Transverse colon (tissue), 4 donors: Measurements from ENCODE around the gene ROPN1L. TPM values are rescaled to one million over a fixed set of nuclear protein-coding genes. Genes with fewer than 3 reads are reported as not detected.

Source experiments
- DNase-seq: peaks from one replicate; pipeline ENCODE4 v3.0.0-alpha.2; 2019
- H3K27ac ChIP-seq, 4 donors: fragments of 200-600 bp; sonication (generic); 2 replicates each; pipeline ENCODE4 v1.5.1; 2016 to 2018; ENCODE audit warnings: inconsistent platforms in 4 of 4
- H3K27me3 ChIP-seq: fragments of 200-600 bp; sonication (generic); 2 replicates; pipeline ENCODE4 v1.5.1; 2017; ENCODE audit warnings: inconsistent platforms
- H3K36me3 ChIP-seq, 4 donors: fragments of 200-600 bp; sonication (generic); 2 replicates each; pipeline ENCODE4 v1.5.1; 2017 to 2019; ENCODE audit warnings: inconsistent platforms in 4 of 4
- H3K4me1 ChIP-seq, 4 donors: fragments of 200-600 bp; sonication (generic); 2 replicates each; pipeline ENCODE4 v1.5.1; 2017 to 2020; ENCODE audit warnings: inconsistent platforms in 4 of 4
- H3K4me3 ChIP-seq, 4 donors: fragments of 200-600 bp; sonication (generic); 1 replicate in 1 of 4; 2 replicates in 3 of 4; pipeline versions ENCODE4 v1.5.1 to v1.6.1; 2017 to 2019; ENCODE audit warnings: inconsistent platforms in 4 of 4
- H3K9me3 ChIP-seq, 2 donors: fragments of 200-600 bp; sonication (generic); 2 replicates each; pipeline ENCODE4 v1.5.1; 2017 to 2019; ENCODE audit warnings: inconsistent platforms in 2 of 2
- CTCF ChIP-seq, 5 experiments: fragments of 200-600 bp in 3 of 5; fragments of 450-650 bp in 2 of 5; sonication (generic) in 3 of 5; IDR thresholded peaks; 1 replicate in 2 of 5; 2 replicates in 3 of 5; pipeline ENCODE4 v1.5.1; 2016 to 2017; ENCODE audit warnings: antibody characterized with exemption in 5 of 5, inconsistent platforms in 3 of 5, mild to moderate bottlenecking in 2 of 5, moderate library complexity in 1 of 5
- EP300 ChIP-seq: sonication (generic); formaldehyde crosslinking; IDR thresholded peaks from one replicate; pipeline ENCODE4 v1.6.1; 2017; ENCODE audit warnings: antibody characterized with exemption, low read depth
- POLR2A ChIP-seq: fragments of 450-650 bp; IDR thresholded peaks from one replicate; pipeline ENCODE4 v1.6.1; 2016; ENCODE audit warnings: antibody characterized with exemption, mild to moderate bottlenecking, moderate library complexity
- POLR2AphosphoS5 ChIP-seq, 3 donors: sonication (generic); formaldehyde crosslinking; IDR thresholded peaks; one replicate each; pipeline ENCODE4 v1.6.1; 2016; ENCODE audit warnings: antibody characterized with exemption in 3 of 3
- WGBS, 2 donors: methylation state at CpG; one replicate each; pipeline ENCODE4 v1.1.5; 2018; ENCODE audit warnings: low coverage in 1 of 2; 5-methylcytosine and 5-hydroxymethylcytosine counted together
- in situ Hi-C, 4 donors: fragments of 200-750 bp; cut with MboI; loops; one replicate each; pipeline versions ENCODE4 v1.15.0 to v1.15.1; 2017; ENCODE audit warnings: low sequenced_read_pairs in 3 of 4, low pct_ligation_motif_present in 1 of 4, low pct_unique_long_range_greater_than_20kb in 1 of 4
- intact Hi-C: fragments of 100-400 bp; cut with DNase I; formaldehyde crosslinking; loops from one replicate; pipeline ENCODE4 v1.15.1; 2023; ENCODE audit warnings: low total_unique reads
- total RNA-seq, 4 donors: library from RNA; depleted of rRNA; stranded (reverse); fragments of >200 nt; gene quantifications; one replicate each; pipeline ENCODE4 v1.1.0, GENCODE V29; 2016

Gene ROPN1L
- total RNA-seq, 4 donors from 2014 or later = 0.32 to 2.6 TPM; not detected in 2

- Histone ChIP-seq H3K36me3 (peaks cover 0 to 67% (median 25%) of the 10 kb centered on the region in 4 donors), H3K27me3 (no peaks in the 10 kb centered on the region), H3K4me1 (no peaks in the 10 kb centered on the region), H3K9me3 (no peaks in the 10 kb centered on the region), H3K4me3 (no peak overlapping the region), H3K27ac (no peak overlapping the region)
- 86 to 100% methylated on average over 2 of the region's 2 CpGs for WGBS, 2 donors
- TF ChIP-seq POLR2A = no peak
- TF ChIP-seq CTCF (IDR thresholded peaks at IDR 0.05) = no peak
- TF ChIP-seq EP300 = no peak
- TF ChIP-seq POLR2AphosphoS5 (IDR thresholded peaks at IDR 0.05) = no peak
- in situ Hi-C loops = no loop called here
- intact Hi-C loops = no loop called here
- DNase-seq = no peak
Measured at GRCh38 chr5:10427978-10428377, 13.7 kb upstream of the ROPN1L start.

- no peak for DNase-seq
- TF ChIP-seq CTCF (IDR thresholded peaks at IDR 0.05) (no peak), POLR2A (no peak), EP300 (no peak), POLR2AphosphoS5 (IDR thresholded peaks at IDR 0.05) (no peak)
- peaks cover 0 to 65% (median 29%) of the 10 kb centered on the region in 4 donors for H3K36me3 ChIP-seq
- WGBS, 2 donors = 50 to 61% methylated on average over 1 of the region's 1 CpG
- no peak overlapping the region for H3K27ac ChIP-seq
- no peaks in the 10 kb centered on the region for H3K9me3 ChIP-seq
- no peaks in the 10 kb centered on the region for H3K4me1 ChIP-seq
- no peaks in the 10 kb centered on the region for H3K27me3 ChIP-seq
- intact Hi-C loops = no loop called here
- in situ Hi-C loops = no loop called here
- H3K4me3 ChIP-seq = no peak overlapping the region
Measured at GRCh38 chr5:10431415-10431814, 10.3 kb upstream of the ROPN1L start.

GRCh38 chr5:10432059-10433008, 9.3 kb upstream of the ROPN1L start:
- TF ChIP-seq CTCF (IDR thresholded peaks at IDR 0.05) = no peak
- TF ChIP-seq POLR2AphosphoS5 (IDR thresholded peaks at IDR 0.05) = no peak
- no peak for TF ChIP-seq POLR2A
- TF ChIP-seq EP300 = no peak
- no peak for DNase-seq
- Histone ChIP-seq H3K9me3 (no peaks in the 10 kb centered on the region), H3K27ac (no peak overlapping the region), H3K36me3 (peaks cover 0 to 56% (median 25%) of the 10 kb centered on the region in 4 donors), H3K4me1 (no peaks in the 10 kb centered on the region), H3K27me3 (no peaks in the 10 kb centered on the region), H3K4me3 (no peak overlapping the region)
- intact Hi-C loops (no loop called here), in situ Hi-C loops (no loop called here)
- WGBS, 2 donors = 94% methylated on average over 5 to 8 of the region's 8 CpGs

- no peaks in the 10 kb centered on the region for H3K27me3 ChIP-seq
- no peak overlapping the region for H3K27ac ChIP-seq
- H3K9me3 ChIP-seq = no peaks in the 10 kb centered on the region
- in situ Hi-C loops (no loop called here), intact Hi-C loops (no loop called here)
- no peak overlapping the region for H3K4me3 ChIP-seq
- H3K4me1 ChIP-seq = no peaks in the 10 kb centered on the region
- H3K36me3 ChIP-seq = peaks cover 0 to 44% (median 19%) of the 10 kb centered on the region in 4 donors
- 65 to 74% methylated on average over 5 of the region's 5 CpGs for WGBS, 2 donors
- TF ChIP-seq POLR2A (no peak), POLR2AphosphoS5 (IDR thresholded peaks at IDR 0.05) (no peak), CTCF (IDR thresholded peaks at IDR 0.05) (no peak), EP300 (no peak)
- no peak for DNase-seq
Measured at GRCh38 chr5:10434392-10434791, 7.3 kb upstream of the ROPN1L start.
